ENCODE results near the gene MACROD1.

MACROD1 gene

DNA sequence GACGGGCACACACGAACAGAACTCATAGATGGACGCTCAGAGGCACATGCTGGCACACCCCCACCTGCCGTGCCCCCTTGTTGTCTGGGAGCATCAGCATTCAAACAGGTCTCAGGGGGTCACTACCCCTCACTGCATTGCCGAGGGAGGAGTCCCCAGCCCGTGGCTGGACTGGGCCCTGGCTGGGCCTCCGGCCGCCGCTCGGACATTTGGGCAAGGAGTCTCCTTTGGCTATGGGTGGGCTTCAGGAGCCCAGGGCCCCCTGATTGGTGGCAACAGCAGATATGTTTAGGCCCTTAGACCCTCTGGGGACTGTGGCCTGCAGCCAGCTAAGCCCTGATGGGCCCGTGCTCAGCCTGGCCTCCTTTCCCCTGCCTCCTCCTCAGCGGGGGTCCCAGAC is 88.3 kb downstream of the MACROD1 start:
- H3K9me3 ChIP-seq (ENCODE audit: control insufficient read depth, low read length) = no peaks in the 10 kb centered on the region
- H3K27me3 ChIP-seq (replicated peaks; ENCODE audit: control insufficient read depth, insufficient read depth, low read length, poor library complexity, severe bottlenecking) = no peaks in the 10 kb centered on the region
- H3K27ac ChIP-seq (ENCODE audit: insufficient read depth, low read length, poor library complexity, severe bottlenecking) = no peak overlapping the region
- no peaks in the 10 kb centered on the region for H3K36me3 ChIP-seq (ENCODE audit: control insufficient read depth, insufficient read depth, low read length)
- no peak for DNase-seq
- no peak overlapping the region for H3K4me3 ChIP-seq (ENCODE audit: insufficient read depth, low read depth, low read length, poor library complexity, severe bottlenecking)
- H3K4me1 ChIP-seq (ENCODE audit: control insufficient read depth, insufficient read depth, low read length, poor library complexity, severe bottlenecking) = peaks cover 9% of the 10 kb centered on the region

DNA sequence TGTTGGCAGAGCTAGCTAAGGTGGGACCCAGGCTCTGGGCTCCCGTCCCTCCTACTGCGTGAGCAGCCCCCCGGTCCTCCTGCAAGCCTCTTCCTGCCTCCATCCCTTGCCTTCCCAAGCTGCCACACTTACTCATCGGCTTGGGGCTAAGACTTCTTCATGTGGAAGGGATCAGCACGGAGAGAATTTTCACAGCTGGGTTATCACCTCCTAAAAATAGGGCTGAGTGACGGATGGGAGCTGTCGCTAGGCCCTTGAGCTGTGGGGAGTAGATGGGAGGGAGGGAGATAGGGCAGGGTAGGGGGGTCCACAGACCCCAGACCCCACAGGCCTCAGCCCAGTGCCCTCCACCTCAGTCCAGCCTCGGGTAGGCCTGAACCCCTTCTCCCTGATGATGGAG is 89.2 kb downstream of the MACROD1 start:
- Histone ChIP-seq H3K9me3 (ENCODE audit: control insufficient read depth, low read length) (no peaks in the 10 kb centered on the region), H3K4me3 (ENCODE audit: insufficient read depth, low read depth, low read length, poor library complexity, severe bottlenecking) (no peak overlapping the region), H3K4me1 (ENCODE audit: control insufficient read depth, insufficient read depth, low read length, poor library complexity, severe bottlenecking) (peaks cover 9% of the 10 kb centered on the region), H3K27me3 (replicated peaks; ENCODE audit: control insufficient read depth, insufficient read depth, low read length, poor library complexity, severe bottlenecking) (no peaks in the 10 kb centered on the region), H3K36me3 (ENCODE audit: control insufficient read depth, insufficient read depth, low read length) (no peaks in the 10 kb centered on the region), H3K27ac (ENCODE audit: insufficient read depth, low read length, poor library complexity, severe bottlenecking) (no peak overlapping the region)
- DNase-seq = no peak

DNA sequence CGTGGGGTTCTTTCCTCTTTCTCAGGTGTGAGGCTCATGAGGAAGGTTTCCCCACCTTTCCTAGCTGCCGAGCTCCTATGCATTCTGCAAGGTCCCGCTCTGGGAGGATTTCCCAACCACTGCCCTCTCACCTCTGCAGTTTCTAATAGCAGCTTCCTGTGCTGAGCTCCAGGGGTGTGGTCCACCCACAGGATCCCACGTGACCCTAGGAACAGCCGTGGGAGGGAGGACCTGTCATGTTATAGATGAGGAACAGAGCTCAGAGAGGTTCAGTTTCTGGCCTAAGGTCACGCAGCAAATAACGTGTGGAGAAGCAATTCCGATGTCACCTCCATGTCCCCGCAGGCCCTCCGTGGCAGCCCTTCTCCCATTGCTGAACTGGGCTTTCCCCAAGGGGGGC is 91.7 kb downstream of the MACROD1 start:
- H3K36me3 ChIP-seq (ENCODE audit: control insufficient read depth, insufficient read depth, low read length) = no peaks in the 10 kb centered on the region
- no peaks in the 10 kb centered on the region for H3K9me3 ChIP-seq (ENCODE audit: control insufficient read depth, low read length)
- DNase-seq = no peak
- no peak overlapping the region for H3K27ac ChIP-seq (ENCODE audit: insufficient read depth, low read length, poor library complexity, severe bottlenecking)
- no peaks in the 10 kb centered on the region for H3K27me3 ChIP-seq (replicated peaks; ENCODE audit: control insufficient read depth, insufficient read depth, low read length, poor library complexity, severe bottlenecking)
- H3K4me1 ChIP-seq (ENCODE audit: control insufficient read depth, insufficient read depth, low read length, poor library complexity, severe bottlenecking) = peaks cover 9% of the 10 kb centered on the region
- no peak overlapping the region for H3K4me3 ChIP-seq (ENCODE audit: insufficient read depth, low read depth, low read length, poor library complexity, severe bottlenecking)

DNA sequence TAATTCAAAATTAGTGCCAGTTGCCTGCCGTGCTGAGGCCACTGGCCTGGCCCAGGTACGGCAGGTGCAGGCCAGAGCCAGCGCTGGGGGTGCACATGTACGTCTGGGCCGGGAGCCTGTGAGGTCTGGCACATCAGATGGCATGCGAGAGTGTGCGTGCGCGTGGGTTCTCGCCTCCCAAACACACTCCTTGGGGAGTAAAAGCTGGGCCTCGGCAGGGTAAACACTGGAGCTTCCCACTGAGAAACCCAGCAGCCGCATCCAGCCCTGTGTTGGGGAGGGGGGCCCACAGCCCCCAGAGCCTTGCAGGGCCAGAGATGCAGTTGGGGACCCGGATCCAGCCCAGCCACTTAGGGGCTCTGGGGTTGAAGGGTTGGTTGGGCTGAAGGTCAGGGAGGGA is 92.4 kb downstream of the MACROD1 start:
- Histone ChIP-seq H3K9me3 (ENCODE audit: control insufficient read depth, low read length) (no peaks in the 10 kb centered on the region), H3K4me3 (ENCODE audit: insufficient read depth, low read depth, low read length, poor library complexity, severe bottlenecking) (no peak overlapping the region), H3K4me1 (ENCODE audit: control insufficient read depth, insufficient read depth, low read length, poor library complexity, severe bottlenecking) (peaks cover 9% of the 10 kb centered on the region), H3K36me3 (ENCODE audit: control insufficient read depth, insufficient read depth, low read length) (no peaks in the 10 kb centered on the region), H3K27me3 (replicated peaks; ENCODE audit: control insufficient read depth, insufficient read depth, low read length, poor library complexity, severe bottlenecking) (no peaks in the 10 kb centered on the region), H3K27ac (ENCODE audit: insufficient read depth, low read length, poor library complexity, severe bottlenecking) (no peak overlapping the region)
- DNase-seq = no peak

DNA sequence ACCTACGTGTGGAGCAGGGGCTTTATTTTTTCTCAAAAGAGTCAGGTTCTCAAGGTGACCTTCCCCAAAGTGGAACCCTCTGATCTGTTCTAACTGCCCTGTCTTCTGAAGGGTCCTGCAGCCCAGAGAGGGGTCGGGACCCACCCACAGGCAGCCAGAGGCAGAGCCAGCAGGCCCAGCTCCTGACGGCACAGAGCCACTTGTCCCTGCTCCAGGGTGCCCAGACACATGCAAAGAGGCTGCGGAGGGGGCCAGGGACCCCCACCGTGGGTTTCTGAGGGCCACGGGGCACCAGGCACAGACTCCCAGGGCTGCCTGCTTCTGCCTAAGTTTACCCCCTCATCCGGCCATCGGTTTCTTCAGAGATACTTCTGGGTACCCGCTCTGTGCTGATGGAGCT is 93.0 kb downstream of the MACROD1 start:
- no peak overlapping the region for H3K27ac ChIP-seq (ENCODE audit: insufficient read depth, low read length, poor library complexity, severe bottlenecking)

DNA sequence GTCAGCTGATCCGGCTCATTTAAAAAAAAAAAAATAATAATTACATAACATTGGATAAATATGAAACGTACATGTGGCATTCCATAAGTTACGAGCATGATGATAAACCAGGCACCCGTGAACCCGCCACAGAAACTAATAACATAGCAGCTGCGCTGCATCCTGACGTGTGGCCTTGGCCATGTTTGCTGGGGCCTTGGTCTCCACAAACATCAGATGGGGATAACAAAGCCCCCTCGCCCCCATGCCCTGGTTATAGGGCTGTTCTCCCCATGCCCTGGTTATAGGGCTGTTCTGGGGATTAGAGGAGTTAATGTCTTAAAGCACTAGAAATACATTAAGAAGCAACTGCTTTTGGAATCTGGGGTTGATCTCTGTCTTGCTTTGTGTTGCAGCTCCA is 93.5 kb downstream of the MACROD1 start:
- peaks cover 9% of the 10 kb centered on the region for H3K4me1 ChIP-seq (ENCODE audit: control insufficient read depth, insufficient read depth, low read length, poor library complexity, severe bottlenecking)
- no peak overlapping the region for H3K4me3 ChIP-seq (ENCODE audit: insufficient read depth, low read depth, low read length, poor library complexity, severe bottlenecking)
- H3K27me3 ChIP-seq (replicated peaks; ENCODE audit: control insufficient read depth, insufficient read depth, low read length, poor library complexity, severe bottlenecking) = no peaks in the 10 kb centered on the region

More for the DNA sequence above, 93.0 kb downstream of the MACROD1 start:
- Histone ChIP-seq H3K4me3 (ENCODE audit: insufficient read depth, low read depth, low read length, poor library complexity, severe bottlenecking) (no peak overlapping the region), H3K4me1 (ENCODE audit: control insufficient read depth, insufficient read depth, low read length, poor library complexity, severe bottlenecking) (peaks cover 9% of the 10 kb centered on the region), H3K9me3 (ENCODE audit: control insufficient read depth, low read length) (no peaks in the 10 kb centered on the region), H3K36me3 (ENCODE audit: control insufficient read depth, insufficient read depth, low read length) (no peaks in the 10 kb centered on the region), H3K27me3 (replicated peaks; ENCODE audit: control insufficient read depth, insufficient read depth, low read length, poor library complexity, severe bottlenecking) (no peaks in the 10 kb centered on the region)
- no peak for DNase-seq

DNA sequence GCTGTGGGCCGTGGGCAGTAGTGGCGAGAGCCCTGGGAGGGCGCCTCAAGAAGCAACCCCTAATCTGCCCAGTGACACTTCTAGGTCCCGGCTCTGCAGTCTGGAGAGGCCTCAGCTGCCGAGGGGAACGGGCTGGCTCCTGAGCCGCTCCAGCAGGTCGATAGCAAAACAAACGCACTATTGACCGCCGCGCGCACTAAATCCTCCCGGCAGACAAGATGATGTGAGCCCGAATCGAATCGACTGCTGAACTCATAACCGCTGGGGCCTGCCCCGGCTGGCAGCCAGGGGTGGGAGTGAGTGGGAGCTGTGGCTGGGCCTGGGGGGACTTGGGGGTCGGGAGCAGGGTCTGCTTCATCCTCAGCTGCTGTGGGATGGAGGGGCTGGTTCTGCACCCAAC is 94.1 kb downstream of the MACROD1 start:
- Histone ChIP-seq H3K36me3 (ENCODE audit: control insufficient read depth, insufficient read depth, low read length) (no peaks in the 10 kb centered on the region), H3K27me3 (replicated peaks; ENCODE audit: control insufficient read depth, insufficient read depth, low read length, poor library complexity, severe bottlenecking) (no peaks in the 10 kb centered on the region), H3K27ac (ENCODE audit: insufficient read depth, low read length, poor library complexity, severe bottlenecking) (no peak overlapping the region), H3K9me3 (ENCODE audit: control insufficient read depth, low read length) (no peaks in the 10 kb centered on the region), H3K4me1 (ENCODE audit: control insufficient read depth, insufficient read depth, low read length, poor library complexity, severe bottlenecking) (peaks cover 9% of the 10 kb centered on the region), H3K4me3 (ENCODE audit: insufficient read depth, low read depth, low read length, poor library complexity, severe bottlenecking) (no peak overlapping the region)
- no peak for DNase-seq

More for the DNA sequence above, 93.5 kb downstream of the MACROD1 start:
- Histone ChIP-seq H3K9me3 (ENCODE audit: control insufficient read depth, low read length) (no peaks in the 10 kb centered on the region), H3K36me3 (ENCODE audit: control insufficient read depth, insufficient read depth, low read length) (no peaks in the 10 kb centered on the region), H3K27ac (ENCODE audit: insufficient read depth, low read length, poor library complexity, severe bottlenecking) (no peak overlapping the region)
- DNase-seq = no peak

DNA sequence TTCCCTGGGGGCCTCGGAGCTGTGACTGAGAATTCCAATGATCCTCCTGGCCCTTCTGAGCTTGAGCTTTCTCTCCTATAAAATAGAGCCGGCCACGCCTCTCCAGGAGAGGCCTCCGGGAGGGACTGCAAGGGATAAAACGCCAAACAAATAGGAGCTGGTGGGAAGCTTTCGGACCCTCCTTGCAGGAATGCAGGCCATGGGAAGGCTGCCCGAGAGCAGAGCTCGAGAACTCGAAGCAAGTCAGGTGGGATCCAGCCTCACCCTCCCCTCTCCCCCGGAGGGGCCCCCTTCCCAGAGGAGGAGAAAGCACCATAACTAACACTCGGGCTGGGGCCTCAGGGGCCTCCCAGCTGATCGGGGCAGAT is 95.6 kb downstream of the MACROD1 start:
- H3K9me3 ChIP-seq (ENCODE audit: control insufficient read depth, low read length) = no peaks in the 10 kb centered on the region
- DNase-seq = no peak
- no peaks in the 10 kb centered on the region for H3K36me3 ChIP-seq (ENCODE audit: control insufficient read depth, insufficient read depth, low read length)
- H3K4me3 ChIP-seq (ENCODE audit: insufficient read depth, low read depth, low read length, poor library complexity, severe bottlenecking) = no peak overlapping the region
- H3K27ac ChIP-seq (ENCODE audit: insufficient read depth, low read length, poor library complexity, severe bottlenecking) = no peak overlapping the region
- peaks cover 9% of the 10 kb centered on the region for H3K4me1 ChIP-seq (ENCODE audit: control insufficient read depth, insufficient read depth, low read length, poor library complexity, severe bottlenecking)
- no peaks in the 10 kb centered on the region for H3K27me3 ChIP-seq (replicated peaks; ENCODE audit: control insufficient read depth, insufficient read depth, low read length, poor library complexity, severe bottlenecking)

DNA sequence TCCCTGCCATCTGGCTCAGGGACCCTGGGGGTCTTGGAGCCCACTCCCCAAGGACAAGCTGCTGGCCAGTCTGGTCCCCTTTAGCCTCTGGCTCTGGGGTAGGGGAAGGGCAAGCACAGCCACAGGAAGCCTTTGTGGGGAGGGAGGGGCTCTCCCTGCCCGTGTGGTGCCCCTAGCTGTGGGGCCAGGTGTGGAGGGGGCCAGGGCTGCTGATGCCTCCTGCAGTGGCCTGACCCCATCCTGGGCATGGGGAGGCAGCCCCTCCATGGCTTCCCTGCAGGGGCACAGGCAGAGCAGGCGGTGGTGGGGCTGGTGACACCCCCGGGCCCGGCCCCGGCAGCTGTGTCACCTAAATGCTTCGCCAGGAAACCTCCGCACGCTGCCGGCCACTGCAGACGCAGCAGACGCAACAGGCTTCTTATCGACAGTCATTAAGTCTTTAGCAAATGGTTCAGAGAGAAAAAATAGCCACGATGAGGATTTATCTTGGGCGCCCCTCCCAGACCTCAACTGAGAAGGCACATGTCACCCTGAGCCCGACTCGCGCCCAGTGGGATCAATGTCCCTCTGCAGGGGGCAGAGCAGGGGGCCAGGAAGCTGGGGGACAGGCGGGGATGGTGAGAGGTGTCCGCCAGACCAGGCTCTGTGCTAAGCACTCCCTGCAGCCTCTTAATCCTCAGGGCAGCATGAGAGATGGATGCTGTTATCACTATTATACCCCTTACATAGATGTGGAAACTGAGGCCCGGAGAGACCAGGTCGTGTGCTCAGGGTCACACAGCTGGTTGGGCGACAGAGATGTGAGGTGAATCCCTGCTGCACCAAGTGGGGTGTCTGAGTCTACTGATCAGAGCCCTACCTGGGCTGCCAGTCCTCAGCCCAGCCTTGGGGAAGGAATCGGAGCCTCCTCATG is 96.3 kb downstream of the MACROD1 start:
- H3K27me3 ChIP-seq (replicated peaks; ENCODE audit: control insufficient read depth, insufficient read depth, low read length, poor library complexity, severe bottlenecking) = no peaks in the 10 kb centered on the region
- H3K9me3 ChIP-seq (ENCODE audit: control insufficient read depth, low read length) = no peaks in the 10 kb centered on the region
- H3K4me1 ChIP-seq (ENCODE audit: control insufficient read depth, insufficient read depth, low read length, poor library complexity, severe bottlenecking) = peaks cover 9% of the 10 kb centered on the region
- no peak overlapping the region for H3K27ac ChIP-seq (ENCODE audit: insufficient read depth, low read length, poor library complexity, severe bottlenecking)
- H3K4me3 ChIP-seq (ENCODE audit: insufficient read depth, low read depth, low read length, poor library complexity, severe bottlenecking) = no peak overlapping the region
- DNase-seq = no peak
- H3K36me3 ChIP-seq (ENCODE audit: control insufficient read depth, insufficient read depth, low read length) = no peaks in the 10 kb centered on the region

DNA sequence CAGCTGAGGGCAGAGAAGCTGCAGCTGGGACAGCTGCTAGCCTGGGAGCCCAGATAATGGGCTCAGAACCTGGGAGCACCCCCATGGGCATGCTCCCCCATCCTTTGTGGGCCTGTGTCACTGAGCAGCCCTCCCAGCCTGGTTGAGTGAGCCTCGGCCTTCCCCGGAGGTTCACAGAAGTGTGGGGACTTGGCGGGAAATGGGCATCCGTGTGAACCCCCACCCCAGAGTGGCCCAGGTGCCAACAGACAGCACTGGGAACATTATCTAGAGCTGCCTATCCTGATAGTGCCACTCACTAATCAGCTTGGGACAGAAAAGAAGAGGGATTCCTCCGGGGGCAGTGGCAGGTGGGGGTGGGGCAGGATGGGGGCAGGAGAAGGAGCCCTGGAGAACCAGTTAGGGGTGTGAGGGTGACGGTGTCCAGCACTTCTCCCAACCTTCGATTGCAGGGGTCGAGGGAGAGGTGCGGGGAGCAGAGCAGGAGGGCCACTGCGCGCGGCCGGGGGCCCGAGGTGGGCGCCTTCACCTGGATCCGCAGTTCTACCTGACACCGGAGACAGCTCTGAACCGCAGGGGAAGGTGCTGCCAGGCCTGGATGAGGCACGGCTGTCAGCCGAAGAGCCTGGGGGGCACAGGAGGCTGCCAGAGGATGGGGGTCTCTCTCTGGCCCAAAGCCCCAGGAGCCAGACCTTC is 97.1 kb downstream of the MACROD1 start:
- Histone ChIP-seq H3K27ac (ENCODE audit: insufficient read depth, low read length, poor library complexity, severe bottlenecking) (no peak overlapping the region), H3K9me3 (ENCODE audit: control insufficient read depth, low read length) (no peaks in the 10 kb centered on the region), H3K27me3 (replicated peaks; ENCODE audit: control insufficient read depth, insufficient read depth, low read length, poor library complexity, severe bottlenecking) (no peaks in the 10 kb centered on the region), H3K36me3 (ENCODE audit: control insufficient read depth, insufficient read depth, low read length) (no peaks in the 10 kb centered on the region), H3K4me1 (ENCODE audit: control insufficient read depth, insufficient read depth, low read length, poor library complexity, severe bottlenecking) (peaks cover 2% of the 10 kb centered on the region), H3K4me3 (ENCODE audit: insufficient read depth, low read depth, low read length, poor library complexity, severe bottlenecking) (no peak overlapping the region)
- no peak for DNase-seq

All from effector memory CD4-positive, alpha-beta T cell (primary cell).